ENCODE results near the gene KLHL1. TPM values are rescaled to one million over a fixed set of nuclear protein-coding genes. Genes with fewer than 3 reads are reported as not detected.

The KLHL1 gene
- total RNA-seq, 2 donors from 2014 or later: 0.11 TPM; not detected in 1

GRCh38 chr13:69820180-69820579, 288.1 kb downstream of the KLHL1 start:
- Histone ChIP-seq H3K36me3 (no peaks in the 10 kb centered on the region), H3K4me1 (no peaks in the 10 kb centered on the region), H3K9ac (ENCODE audit: low read depth in 2 of 2, low read length in 2 of 2) (no peak overlapping the region), H3K9me3 (no peaks in the 10 kb centered on the region), H3K27ac (no peak overlapping the region), H3K27me3 (no peaks in the 10 kb centered on the region), H3K4me3 (no peak overlapping the region)
- intact Hi-C loops (cut with DNase I): no loop called here
- DNase-seq: no peak
- no peak for TF ChIP-seq CTCF (IDR thresholded peaks at IDR 0.05)

GRCh38 chr13:69817333-69817869, 290.9 kb downstream of the KLHL1 start:
- DNase-seq: no peak
- H3K9ac ChIP-seq (ENCODE audit: low read depth in 2 of 2, low read length in 2 of 2): no peak overlapping the region
- H3K4me3 ChIP-seq: no peak overlapping the region
- intact Hi-C loops (cut with DNase I): no loop called here
- H3K36me3 ChIP-seq: no peaks in the 10 kb centered on the region
- no peak overlapping the region for H3K27ac ChIP-seq
- H3K4me1 ChIP-seq: no peaks in the 10 kb centered on the region
- H3K27me3 ChIP-seq: no peaks in the 10 kb centered on the region
- H3K9me3 ChIP-seq: no peaks in the 10 kb centered on the region
- no peak for TF ChIP-seq CTCF (IDR thresholded peaks at IDR 0.05)

GRCh38 chr13:69809152-69809551, 299.1 kb downstream of the KLHL1 start:
- no peak overlapping the region for H3K4me3 ChIP-seq
- H3K9me3 ChIP-seq: no peaks in the 10 kb centered on the region
- no peak for DNase-seq
- H3K4me1 ChIP-seq: no peaks in the 10 kb centered on the region
- no peak overlapping the region for H3K27ac ChIP-seq
- H3K9ac ChIP-seq (ENCODE audit: low read depth in 2 of 2, low read length in 2 of 2): no peak overlapping the region
- no peak for TF ChIP-seq CTCF (IDR thresholded peaks at IDR 0.05)
- no peaks in the 10 kb centered on the region for H3K36me3 ChIP-seq
- intact Hi-C loops (cut with DNase I): no loop called here
- no peaks in the 10 kb centered on the region for H3K27me3 ChIP-seq

GRCh38 chr13:69796256-69796655, 312.0 kb downstream of the KLHL1 start:
- H3K36me3 ChIP-seq: no peaks in the 10 kb centered on the region
- H3K9me3 ChIP-seq: no peaks in the 10 kb centered on the region
- H3K4me3 ChIP-seq: no peak overlapping the region
- no peak overlapping the region for H3K9ac ChIP-seq (ENCODE audit: low read depth in 2 of 2, low read length in 2 of 2)
- intact Hi-C loops (cut with DNase I): no loop called here
- H3K27me3 ChIP-seq: no peaks in the 10 kb centered on the region
- H3K4me1 ChIP-seq: no peaks in the 10 kb centered on the region
- TF ChIP-seq CTCF (IDR thresholded peaks at IDR 0.05): no peak
- no peak overlapping the region for H3K27ac ChIP-seq
- DNase-seq: no peak

GRCh38 chr13:69793783-69794453, 314.3 kb downstream of the KLHL1 start:
- no peaks in the 10 kb centered on the region for H3K4me1 ChIP-seq
- H3K36me3 ChIP-seq: no peaks in the 10 kb centered on the region
- no peak for DNase-seq
- no peak for TF ChIP-seq CTCF (IDR thresholded peaks at IDR 0.05)
- intact Hi-C loops (cut with DNase I): no loop called here
- H3K27ac ChIP-seq: no peak overlapping the region
- no peak overlapping the region for H3K4me3 ChIP-seq
- H3K9me3 ChIP-seq: no peaks in the 10 kb centered on the region
- no peak overlapping the region for H3K9ac ChIP-seq (ENCODE audit: low read depth in 2 of 2, low read length in 2 of 2)
- no peaks in the 10 kb centered on the region for H3K27me3 ChIP-seq

All from colonic mucosa (tissue), 4 donors.